H1 (cell line): ENCODE results near the gene SMIM29. TPM values are rescaled to one million over a fixed set of nuclear protein-coding genes. Genes with fewer than 3 reads are reported as not detected.

Source experiments
- CTCF ChIA-PET: fragments of 300-600 bp; sonication (Branson Sonifier 250); formaldehyde crosslinking; loops from one replicate; lab custom pipeline; 2021; ENCODE audit not compliant: partially characterized antibody; lab: Charles Lee
- POLR2A ChIA-PET: fragments of 300-600 bp; sonication (Branson Sonifier 250); formaldehyde crosslinking; loops from one replicate; lab custom pipeline; 2021; ENCODE audit warnings: inconsistent platforms; ENCODE audit not compliant: partially characterized antibody; lab: Charles Lee
- DNase-seq, 2 experiments: peaks; one replicate each; pipeline versions ENCODE4 v3.0.0 to v3.0.0-alpha.2; 2010 to 2022; ENCODE audit warnings: low spot score in 2 of 2, low read depth in 1 of 2, mixed read lengths in 1 of 2
- FAIRE-seq: peaks from 2 replicates; lab custom pipeline; 2011; peaks lifted over from hg19 to GRCh38; lab: Jason Lieb, UNC
- H2AFZ ChIP-seq: 2 replicates; pipeline ENCODE4 v1.8.1; 2012; ENCODE audit warnings: low read length, inconsistent platforms
- H2AK5ac ChIP-seq: 2 replicates; pipeline ENCODE4 v1.6.1; 2013; ENCODE audit warnings: low read depth, low read length
- H2BK120ac ChIP-seq: replicated peaks from 2 replicates; pipeline ENCODE3; 2013; ENCODE audit warnings: low read depth, low read length, inconsistent platforms
- H2BK12ac ChIP-seq: 2 replicates; pipeline ENCODE4 v1.6.1; 2013; ENCODE audit warnings: low read depth, low read length
- H2BK15ac ChIP-seq: 2 replicates; pipeline ENCODE4 v1.6.1; 2013; ENCODE audit warnings: low read length
- H2BK20ac ChIP-seq: 2 replicates; pipeline ENCODE4 v1.6.1; 2013; ENCODE audit warnings: low read length
- H2BK5ac ChIP-seq: 2 replicates; pipeline ENCODE4 v1.6.1; 2013; ENCODE audit warnings: low read depth, low read length
- H3K14ac ChIP-seq: 2 replicates; pipeline ENCODE4 v1.6.1; 2013; ENCODE audit warnings: inconsistent platforms; ENCODE audit not compliant: insufficient read length
- H3K18ac ChIP-seq: 2 replicates; pipeline ENCODE4 v1.6.1; 2013; ENCODE audit warnings: low read length; ENCODE audit errors: extremely low read depth
- H3K23ac ChIP-seq: 2 replicates; pipeline ENCODE4 v1.6.1; 2013; ENCODE audit warnings: inconsistent platforms; ENCODE audit not compliant: insufficient read length
- H3K23me2 ChIP-seq: 2 replicates; pipeline ENCODE4 v1.6.1; 2013; ENCODE audit warnings: low read depth, low read length
- H3K27ac ChIP-seq: 2 replicates; pipeline ENCODE4 v1.6.1; 2011; ENCODE audit warnings: low read depth, low read length, inconsistent platforms
- H3K27me3 ChIP-seq, 4 experiments: replicated peaks in 1 of 4; 1 replicate in 1 of 4; 2 replicates in 3 of 4; pipeline versions ENCODE4 v1.6.1 to v1.8.1; 2011 to 2013; ENCODE audit warnings: low read length in 3 of 4, mild to moderate bottlenecking in 3 of 4, inconsistent platforms in 2 of 4, mixed read lengths in 2 of 4, moderate library complexity in 1 of 4; ENCODE audit not compliant: control insufficient read depth in 3 of 4, insufficient read depth in 3 of 4; ENCODE audit errors: extremely low read depth in 1 of 4
- H3K36me3 ChIP-seq, 4 experiments: 2 replicates each; pipeline versions ENCODE4 v1.6.1 to v1.8.1; 2011 to 2013; ENCODE audit warnings: mild to moderate bottlenecking in 4 of 4, low read length in 3 of 4, moderate library complexity in 2 of 4, control low read depth in 1 of 4, inconsistent platforms in 1 of 4; ENCODE audit not compliant: insufficient read depth in 4 of 4, control insufficient read depth in 2 of 4
- H3K4ac ChIP-seq: replicated peaks from 2 replicates; pipeline ENCODE3; 2013; ENCODE audit warnings: low read length, low read depth, mixed read lengths, inconsistent platforms; ENCODE audit not compliant: insufficient read length
- H3K4me1 ChIP-seq, 4 experiments: replicated peaks in 1 of 4; 1 replicate in 1 of 4; 2 replicates in 3 of 4; pipeline versions ENCODE4 v1.6.1 to v1.8.1; 2011 to 2013; ENCODE audit warnings: low read length in 3 of 4, inconsistent platforms in 2 of 4, mixed read lengths in 1 of 4; ENCODE audit not compliant: insufficient read depth in 4 of 4, control insufficient read depth in 3 of 4
- H3K4me2 ChIP-seq, 2 experiments: 2 replicates each; pipeline versions ENCODE4 v1.6.1 to v1.8.1; 2011 to 2013; ENCODE audit warnings: low read depth in 2 of 2, low read length in 2 of 2, control low read depth in 1 of 2, inconsistent platforms in 1 of 2, mild to moderate bottlenecking in 1 of 2; ENCODE audit not compliant: insufficient read depth in 1 of 2
- H3K4me3 ChIP-seq, 4 experiments: fragments of 200-600, 300-600 bp in 1 of 4; sonication (generic), shearing (Covaris generic), sonication (Bioruptor Twin) in 1 of 4; 2 replicates each; pipeline versions ENCODE4 v1.5.1 to v1.8.1; 2011 to 2016; ENCODE audit warnings: low read length in 4 of 4, low read depth in 3 of 4, control low read depth in 2 of 4, inconsistent platforms in 2 of 4, mild to moderate bottlenecking in 2 of 4, mixed read lengths in 1 of 4, moderate library complexity in 1 of 4; ENCODE audit not compliant: insufficient read depth in 2 of 4; ENCODE audit errors: extremely low read depth in 1 of 4
- H3K56ac ChIP-seq: replicated peaks from 2 replicates; pipeline ENCODE3; 2013; ENCODE audit warnings: low read depth, mild to moderate bottlenecking, mixed read lengths, low read length, inconsistent platforms; ENCODE audit not compliant: insufficient read length
- H3K79me1 ChIP-seq: 2 replicates; pipeline ENCODE4 v1.6.1; 2013; ENCODE audit warnings: low read depth, low read length, control low read depth
- H3K79me2 ChIP-seq, 2 experiments: 2 replicates each; pipeline versions ENCODE4 v1.6.1 to v1.8.1; 2012 to 2013; ENCODE audit warnings: low read length in 2 of 2, mild to moderate bottlenecking in 2 of 2, inconsistent platforms in 1 of 2; ENCODE audit not compliant: insufficient read depth in 2 of 2, control insufficient read depth in 1 of 2
- H3K9ac ChIP-seq, 4 experiments: replicated peaks in 1 of 4; 1 replicate in 1 of 4; 2 replicates in 3 of 4; pipeline versions ENCODE4 v1.6.1 to v1.8.1; 2011 to 2013; ENCODE audit warnings: low read depth in 3 of 4, low read length in 3 of 4, control low read depth in 2 of 4, mild to moderate bottlenecking in 2 of 4, moderate library complexity in 2 of 4, inconsistent platforms in 1 of 4; ENCODE audit errors: extremely low read depth in 1 of 4
- H3K9me3 ChIP-seq, 2 experiments: 2 replicates each; pipeline versions ENCODE4 v1.6.1 to v1.8.1; 2012 to 2013; ENCODE audit warnings: mild to moderate bottlenecking in 2 of 2, moderate library complexity in 2 of 2, control low read depth in 1 of 2, inconsistent platforms in 1 of 2, low read depth in 1 of 2, low read length in 1 of 2, mixed read lengths in 1 of 2; ENCODE audit not compliant: insufficient read depth in 2 of 2
- H4K20me1 ChIP-seq, 2 experiments: replicated peaks in 1 of 2; 2 replicates each; pipeline versions ENCODE3 to v1.8.1; 2011 to 2013; ENCODE audit warnings: inconsistent platforms in 2 of 2, low read length in 2 of 2, mild to moderate bottlenecking in 1 of 2; ENCODE audit not compliant: insufficient read depth in 2 of 2, control insufficient read depth in 1 of 2
- H4K5ac ChIP-seq: 2 replicates; pipeline ENCODE4 v1.6.1; 2013; ENCODE audit warnings: low read length, low read depth, mixed read lengths, inconsistent platforms; ENCODE audit not compliant: insufficient read length
- H4K8ac ChIP-seq: 2 replicates; pipeline ENCODE4 v1.8.0; 2013; ENCODE audit warnings: mild to moderate bottlenecking, moderate library complexity, low read length, inconsistent platforms; ENCODE audit not compliant: insufficient read depth; ENCODE audit errors: extremely low read depth
- H4K91ac ChIP-seq: replicated peaks from 2 replicates; pipeline ENCODE3; 2013; ENCODE audit warnings: low read length, mixed read lengths, inconsistent platforms; ENCODE audit not compliant: insufficient read length
- CBX8 ChIP-seq: fragments of 300-800, 300-1000 bp; sonication (generic); IDR thresholded peaks from 2 replicates; pipeline ENCODE4 v1.7.1; 2016; ENCODE audit warnings: low read depth, low read length, borderline replicate concordance
- CREB1 ChIP-seq: IDR thresholded peaks from 2 replicates; pipeline ENCODE4 v1.6.1; 2012; ENCODE audit warnings: inconsistent platforms
- EGR1 ChIP-seq: IDR thresholded peaks from 2 replicates; pipeline ENCODE4 v1.6.1; 2011; ENCODE audit warnings: low read depth, low read length, borderline replicate concordance
- GABPA ChIP-seq: IDR thresholded peaks from 2 replicates; pipeline ENCODE4 v1.6.1; 2011; ENCODE audit warnings: mild to moderate bottlenecking, low read length, moderate library complexity, borderline replicate concordance; ENCODE audit not compliant: insufficient read depth
- HDAC6 ChIP-seq: IDR thresholded peaks from one replicate; pipeline ENCODE4 v1.7.1; 2012; ENCODE audit warnings: low read depth, mild to moderate bottlenecking, inconsistent platforms, low read length, moderate library complexity
- KDM5A ChIP-seq: fragments of 200-600 bp; IDR thresholded peaks from 2 replicates; pipeline ENCODE4 v1.7.1; 2012; ENCODE audit warnings: mild to moderate bottlenecking, low read length, inconsistent platforms, mixed read lengths
- MAFK ChIP-seq: IDR thresholded peaks from 2 replicates; pipeline ENCODE4 v1.6.1; 2012; ENCODE audit warnings: low read depth, mild to moderate bottlenecking, improper control_type of control experiment, low read length
- RBBP5 ChIP-seq: IDR thresholded peaks from 2 replicates; pipeline ENCODE4 v1.7.1; 2012; ENCODE audit warnings: low read depth, mild to moderate bottlenecking, inconsistent platforms, low read length, moderate library complexity, borderline replicate concordance
- RXRA ChIP-seq: IDR thresholded peaks from 2 replicates; pipeline ENCODE4 v1.6.1; 2011; ENCODE audit warnings: low read depth, mild to moderate bottlenecking, low read length, moderate library complexity; ENCODE audit not compliant: insufficient read depth
- SIN3A ChIP-seq, 2 experiments: IDR thresholded peaks in 1 of 2; conservative IDR thresholded peaks in 1 of 2; 2 replicates each; pipeline ENCODE4 v1.6.1; 2011 to 2012; ENCODE audit warnings: low read length in 2 of 2, improper control_type of control experiment in 1 of 2, low read depth in 1 of 2, mild to moderate bottlenecking in 1 of 2
- SP1 ChIP-seq: IDR thresholded peaks from 2 replicates; pipeline ENCODE4 v1.6.1; 2011; ENCODE audit warnings: low read depth, low read length
- SUZ12 ChIP-seq: fragments of 200-600 bp; sonication (generic); IDR thresholded peaks from 2 replicates; pipeline ENCODE4 v1.6.1; 2012; ENCODE audit warnings: mild to moderate bottlenecking, inconsistent platforms, low read length, moderate library complexity, mixed read lengths
- WGBS, 2 experiments: shearing (Covaris generic) in 1 of 2; methylation state at CpG; one replicate each; pipeline versions ENCODE4 v1.1.6 to v1.1.7; 2013 to 2015; ENCODE audit warnings: low lambda C conversion rate in 2 of 2, mixed read lengths in 2 of 2, inconsistent platforms in 1 of 2, low coverage in 1 of 2, missing lambda C conversion rate in 1 of 2; ENCODE audit not compliant: insufficient replicate concordance in 2 of 2, insufficient coverage in 1 of 2, insufficient read length in 1 of 2; ENCODE audit errors: extremely low coverage in 1 of 2, missing lambda C conversion rate in 1 of 2; 5-methylcytosine and 5-hydroxymethylcytosine counted together
- polyA plus RNA-seq, 7 experiments: library from polyadenylated mRNA; depleted of rRNA in 3 of 7; stranded (reverse) in 5 of 7; unstranded in 2 of 7; fragments of >200 nt in 5 of 7; fragments of 200-250 nt in 2 of 7; gene quantifications; 1 replicate in 5 of 7; 2 replicates in 1 of 7; 4 replicates in 1 of 7; pipeline versions ENCODE4 v1.2.1 to v1.2.3, GENCODE V29; 2011 to 2013; ENCODE audit warnings: missing spikeins in 2 of 7, mixed read lengths in 2 of 7
- total RNA-seq: library from RNA; stranded (reverse); fragmentation: NEBNext Ultra II Directional; extraction: Animal tissue kit (Norgen Biotek cat#: 25700); gene quantifications from 2 replicates; pipeline ENCODE4 v1.2.1, GENCODE V29; 2021

Gene SMIM29
- total and polyA plus RNA-seq, 2 of the 8 experiments (the other 6 are each of a cell fraction or from before 2014, with no cell fraction given) = 7.0 to 22.4 TPM

- peaks cover 9 to 18% (median 13%) of the 10 kb centered on the region in 4 experiments for H3K36me3 ChIP-seq
- H4K8ac ChIP-seq = no peak overlapping the region
- peak in 1 of 2 experiments; percentile 76 for DNase-seq
- H3K14ac ChIP-seq = no peak overlapping the region
- H2AFZ ChIP-seq = peak overlapping the region; percentile 7; the same call in 1 of the 2 replicates
- H3K27ac ChIP-seq = no peak overlapping the region; the same call in 1 of the 2 replicates
- peak overlapping the region; percentile 78; the same call in 1 of the 2 replicates for H2BK5ac ChIP-seq
- no peak overlapping the region for H3K23ac ChIP-seq
- CTCF ChIA-PET = interaction anchor here (0.6 to 5.8 kb wide), 15 partner anchors 8 to 361 kb away, joined by 3 to 62 read pairs (median 4); partner anchors contain the start of gene PACSIN1
- H4K20me1 ChIP-seq = peaks cover 21 to 27% of the 10 kb centered on the region in 2 experiments
- no peaks in the 10 kb centered on the region for H3K9me3 ChIP-seq
- no peak overlapping the region; the same call in 1 of the 2 replicates for H2BK20ac ChIP-seq
- H3K18ac ChIP-seq = no peak overlapping the region
- peaks cover 7% of the 10 kb centered on the region for H3K23me2 ChIP-seq
- POLR2A ChIA-PET = interaction anchor here (0.6 to 11.0 kb wide), 22 partner anchors 8 to 637 kb away, joined by 3 to 212 read pairs (median 6); partner anchors contain the start of genes HMGA1, ILRUN, NUDT3 and RPS10
- H3K4ac ChIP-seq = no peak overlapping the region
- no peak overlapping the region for H4K91ac ChIP-seq
- H3K79me1 ChIP-seq = no peaks in the 10 kb centered on the region
- peaks cover 0 to 13% (median 8%) of the 10 kb centered on the region in 4 experiments; a peak in 6 of 7 replicates for H3K4me1 ChIP-seq
- H3K9ac ChIP-seq = peak overlapping the region in 3 of 4 experiments; percentile 37 to 52 (median 48); a peak in 4 of 7 replicates
- 0 out of 2 replicates have a peak overlapping the region, but pooled peaks have one; percentile 29 for H2AK5ac ChIP-seq
- H3K4me3 ChIP-seq = peak overlapping the region; percentile 40 to 83 (median 72)
- peak overlapping the region; percentile 55; the same call in 1 of the 2 replicates for H2BK12ac ChIP-seq
- 16% methylated on average over 12 of the region's 17 CpGs; no CpG with 5 or more reads in 1 of the 2 experiments for WGBS, 2 experiments
- H4K5ac ChIP-seq = no peak overlapping the region
- H3K27me3 ChIP-seq = no peaks in the 10 kb centered on the region; a peak in 2 of 7 replicates
- H3K4me2 ChIP-seq = peak overlapping the region; percentile 82 to 99
- H2BK120ac ChIP-seq = no peak overlapping the region
- peak overlapping the region; percentile 83; the same call in 1 of the 2 replicates for H2BK15ac ChIP-seq
- FAIRE-seq = no peak
- H3K79me2 ChIP-seq = no peaks in the 10 kb centered on the region
- no peak overlapping the region for H3K56ac ChIP-seq
- TF ChIP-seq CREB1 (no peak), SP1 (no peak), SUZ12 (no peak), EGR1 (no peak), SIN3A (conservative IDR thresholded peaks at IDR 0.05 in 1 of 2, IDR thresholded peaks at IDR 0.05 in 1 of 2; ENCODE audit: low read depth in 1 of 2, low read length in 2 of 2) (no peak), RXRA (no peak), CBX8 (no peak), HDAC6 (no peak), RBBP5 (no peak), MAFK (no peak), KDM5A (no peak), GABPA (no peak)
Observed at GRCh38 chr6:34248198-34248726, 544 bp downstream of the SMIM29 start.
